Lower leg skin (tissue), 3 donors: ENCODE data around the gene PLA2G2C.

Experiments
- POLR2A ChIP-seq, 2 donors: fragments of 450-650 bp; IDR thresholded peaks; one replicate each; pipeline ENCODE4 v1.6.1; 2016 to 2017; ENCODE audit warnings: antibody characterized with exemption in 2 of 2, mild to moderate bottlenecking in 1 of 2, moderate library complexity in 1 of 2
- TF ChIP-seq, protein P1 (sequence below), 3 donors: fragments of 450-650 bp; IDR thresholded peaks; one replicate each; pipeline ENCODE4 v1.5.1; 2016; ENCODE audit warnings: antibody characterized with exemption in 3 of 3, mild to moderate bottlenecking in 3 of 3, moderate library complexity in 2 of 3

DNA sequence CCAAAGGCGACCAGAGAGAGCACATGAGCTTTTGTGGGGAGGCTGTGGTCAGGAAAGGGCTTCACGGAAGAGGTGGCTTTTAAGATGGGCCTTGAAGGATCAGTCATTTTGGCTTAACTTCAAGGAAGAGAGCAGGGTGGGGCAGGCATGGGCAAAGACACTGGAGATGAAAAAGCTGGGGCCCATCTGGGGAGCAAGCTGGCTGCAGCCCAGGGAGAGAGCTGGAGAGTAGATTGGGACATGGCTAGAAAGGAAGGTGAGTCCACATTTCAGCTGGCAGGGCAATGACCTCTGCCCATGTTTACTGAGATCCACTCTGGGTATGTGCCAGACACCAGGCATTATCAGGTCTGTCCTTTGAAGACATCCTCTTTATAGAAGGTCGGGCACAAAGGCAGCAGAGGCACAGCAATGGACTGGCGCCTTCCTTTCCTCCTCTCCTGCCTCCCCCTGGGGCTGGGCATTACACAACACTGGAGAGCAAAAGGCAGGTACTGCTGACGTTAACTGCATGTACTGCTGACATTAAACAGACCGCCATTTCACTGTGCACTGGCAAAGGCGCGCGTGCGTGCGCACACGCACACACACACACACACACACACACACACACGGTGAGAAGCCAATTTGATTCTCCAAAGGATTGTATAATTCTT, 2.6 kb downstream of the PLA2G2C start:
- no peak for TF ChIP-seq POLR2A (IDR thresholded peaks at IDR 0.05)
- TF ChIP-seq, protein P1, sequence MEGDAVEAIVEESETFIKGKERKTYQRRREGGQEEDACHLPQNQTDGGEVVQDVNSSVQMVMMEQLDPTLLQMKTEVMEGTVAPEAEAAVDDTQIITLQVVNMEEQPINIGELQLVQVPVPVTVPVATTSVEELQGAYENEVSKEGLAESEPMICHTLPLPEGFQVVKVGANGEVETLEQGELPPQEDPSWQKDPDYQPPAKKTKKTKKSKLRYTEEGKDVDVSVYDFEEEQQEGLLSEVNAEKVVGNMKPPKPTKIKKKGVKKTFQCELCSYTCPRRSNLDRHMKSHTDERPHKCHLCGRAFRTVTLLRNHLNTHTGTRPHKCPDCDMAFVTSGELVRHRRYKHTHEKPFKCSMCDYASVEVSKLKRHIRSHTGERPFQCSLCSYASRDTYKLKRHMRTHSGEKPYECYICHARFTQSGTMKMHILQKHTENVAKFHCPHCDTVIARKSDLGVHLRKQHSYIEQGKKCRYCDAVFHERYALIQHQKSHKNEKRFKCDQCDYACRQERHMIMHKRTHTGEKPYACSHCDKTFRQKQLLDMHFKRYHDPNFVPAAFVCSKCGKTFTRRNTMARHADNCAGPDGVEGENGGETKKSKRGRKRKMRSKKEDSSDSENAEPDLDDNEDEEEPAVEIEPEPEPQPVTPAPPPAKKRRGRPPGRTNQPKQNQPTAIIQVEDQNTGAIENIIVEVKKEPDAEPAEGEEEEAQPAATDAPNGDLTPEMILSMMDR (IDR thresholded peaks at IDR 0.05), result no peak
